Activated T-helper 2 cell treated with anti-CD3 and anti-CD28 coated beads, Interferon-gamma antibody, Interleukin-2, Interleukin-4, amounts not matched to agents 10 μg/mL and 5 μg/mL and 100 μg/mL, durations not matched to agents 14 hours and 24 hours and 36 hours (primary cell): Measurements from ENCODE around the gene ZKSCAN5. TPM values are rescaled to one million over a fixed set of nuclear protein-coding genes. Genes with fewer than 3 reads are reported as not detected.
"Not testable (repeated sequence)": the region's sequence is repeated elsewhere in the genome, so short reads cannot be mapped to it uniquely, and the experiment has no call there.

Source experiments
- DNase-seq: peaks from one replicate; pipeline ENCODE4 v3.0.0; 2021; ENCODE audit warnings: low spot score
- H3K27ac Mint-ChIP-seq: one replicate; pipeline ENCODE4 v1.8.0; 2021; ENCODE audit warnings: mixed read lengths
- H3K27me3 Mint-ChIP-seq: one replicate; pipeline ENCODE4 v1.8.0; 2021; ENCODE audit warnings: low read depth, mixed read lengths
- H3K36me3 Mint-ChIP-seq: one replicate; pipeline ENCODE4 v1.8.0; 2021; ENCODE audit warnings: low read depth, mixed read lengths
- H3K4me1 Mint-ChIP-seq: one replicate; pipeline ENCODE4 v1.8.0; 2021; ENCODE audit warnings: low read depth, mixed read lengths
- H3K4me3 Mint-ChIP-seq: one replicate; pipeline ENCODE4 v1.8.0; 2021; ENCODE audit warnings: low read depth, mild to moderate bottlenecking, moderate library complexity, mixed read lengths
- H3K9me3 Mint-ChIP-seq: one replicate; pipeline ENCODE4 v1.8.0; 2021; ENCODE audit warnings: mixed read lengths
- intact Hi-C: fragments of 100-400 bp; cut with micrococcal nuclease; formaldehyde crosslinking; loops from one replicate; pipeline ENCODE4 v1.15.1; 2023
- total RNA-seq: library from RNA; stranded (reverse); gene quantifications from 2 replicates; pipeline ENCODE4 v1.2.3, GENCODE V29; 2022

ZKSCAN5 gene
- total RNA-seq, 1 donor from 2014 or later = 8.4 TPM

GRCh38 chr7:99543081-99543671 is 38.7 kb downstream of the ZKSCAN5 start:
- Mint-ChIP-seq H3K9me3 (peaks cover 49% of the 10 kb centered on the region), H3K4me1 (no peaks in the 10 kb centered on the region), H3K4me3 (no peak overlapping the region), H3K27ac (no peak overlapping the region), H3K36me3 (peaks cover 33% of the 10 kb centered on the region), H3K27me3 (no peaks in the 10 kb centered on the region)
- DNase-seq = no peak
- intact Hi-C loops = no loop called here

GRCh38 chr7:99543916-99544315 is 39.5 kb downstream of the ZKSCAN5 start:
- DNase-seq = no peak
- H3K9me3 Mint-ChIP-seq = peaks cover 47% of the 10 kb centered on the region
- no peak overlapping the region for H3K4me3 Mint-ChIP-seq
- H3K4me1 Mint-ChIP-seq = no peaks in the 10 kb centered on the region
- no peak overlapping the region for H3K27ac Mint-ChIP-seq
- intact Hi-C loops = no loop called here
- H3K27me3 Mint-ChIP-seq = no peaks in the 10 kb centered on the region
- H3K36me3 Mint-ChIP-seq = peaks cover 40% of the 10 kb centered on the region

- intact Hi-C loops, H3K27me3 Mint-ChIP-seq, H3K27ac Mint-ChIP-seq, H3K4me3 Mint-ChIP-seq, DNase-seq, H3K4me1 Mint-ChIP-seq: not testable (repeated sequence)
- Mint-ChIP-seq H3K9me3 (peaks cover 50% of the 10 kb centered on the region), H3K36me3 (peaks cover 49% of the 10 kb centered on the region)
Observed at GRCh38 chr7:99545308-99545707, 40.8 kb downstream of the ZKSCAN5 start.

- DNase-seq, H3K27me3 Mint-ChIP-seq, intact Hi-C loops, H3K4me3 Mint-ChIP-seq, H3K27ac Mint-ChIP-seq: not testable (repeated sequence)
- H3K9me3 Mint-ChIP-seq = peaks cover 26% of the 10 kb centered on the region
- peaks cover 55% of the 10 kb centered on the region for H3K36me3 Mint-ChIP-seq
- H3K4me1 Mint-ChIP-seq = peaks cover 15% of the 10 kb centered on the region
Observed at GRCh38 chr7:99549545-99549944, 45.1 kb downstream of the ZKSCAN5 start.

- Mint-ChIP-seq H3K4me1 (peaks cover 18% of the 10 kb centered on the region), H3K36me3 (peaks cover 66% of the 10 kb centered on the region), H3K27me3 (no peaks in the 10 kb centered on the region), H3K27ac (peak overlapping the region; percentile 87), H3K4me3 (peak overlapping the region; percentile 90), H3K9me3 (peaks cover 22% of the 10 kb centered on the region)
- intact Hi-C loops = no loop called here
- DNase-seq = no peak
Observed at GRCh38 chr7:99551334-99551733, 46.9 kb downstream of the ZKSCAN5 start.

GRCh38 chr7:99551767-99552463 is 47.5 kb downstream of the ZKSCAN5 start, which contains the start of gene FAM200A:
Gene FAM200A (minus strand): TSS chr7:99552114. CDS start chr7:99548407, 3,707 bp downstream.
- intact Hi-C loops = loop anchor here (1.0 kb wide), 2 partner anchors 52 to 79 kb away; partner anchors contain the start of gene ZNF394

GRCh38 chr7:99553039-99553438 is 48.6 kb downstream of the ZKSCAN5 start:
- no peak overlapping the region for H3K27ac Mint-ChIP-seq

More at GRCh38 chr7:99551767-99552463, 47.5 kb downstream of the ZKSCAN5 start, which contains the start of gene FAM200A:
- Mint-ChIP-seq H3K4me3 (peak within 1 kb of the TSS; percentile 90), H3K27me3 (no peaks in the 10 kb centered on the region), H3K9me3 (peaks cover 16% of the 10 kb centered on the region), H3K27ac (peak within 1 kb of the TSS; percentile 87), H3K4me1 (peaks cover 19% of the 10 kb centered on the region), H3K36me3 (peaks cover 64% of the 10 kb centered on the region)
- DNase-seq = peak; percentile 75

GRCh38 chr7:99554939-99555338 is 50.5 kb downstream of the ZKSCAN5 start:
- Mint-ChIP-seq H3K4me1 (peaks cover 23% of the 10 kb centered on the region), H3K27ac (no peak overlapping the region), H3K27me3 (no peaks in the 10 kb centered on the region), H3K9me3 (no peaks in the 10 kb centered on the region), H3K4me3 (no peak overlapping the region), H3K36me3 (peaks cover 51% of the 10 kb centered on the region)
- no peak for DNase-seq
- intact Hi-C loops = no loop called here

More at GRCh38 chr7:99553039-99553438, 48.6 kb downstream of the ZKSCAN5 start:
- H3K9me3 Mint-ChIP-seq = peaks cover 11% of the 10 kb centered on the region
- H3K27me3 Mint-ChIP-seq = no peaks in the 10 kb centered on the region
- intact Hi-C loops = no loop called here
- H3K4me3 Mint-ChIP-seq = peak overlapping the region; percentile 64
- DNase-seq = no peak
- peaks cover 25% of the 10 kb centered on the region for H3K4me1 Mint-ChIP-seq
- H3K36me3 Mint-ChIP-seq = peaks cover 63% of the 10 kb centered on the region

GRCh38 chr7:99557196-99557607 is 52.7 kb downstream of the ZKSCAN5 start:
- Mint-ChIP-seq H3K36me3 (peaks cover 65% of the 10 kb centered on the region), H3K4me3 (peak overlapping the region; percentile 100), H3K27me3 (no peaks in the 10 kb centered on the region), H3K4me1 (peaks cover 36% of the 10 kb centered on the region), H3K27ac (peak overlapping the region; percentile 70), H3K9me3 (no peaks in the 10 kb centered on the region)
- no peak for DNase-seq
- intact Hi-C loops = no loop called here

- Mint-ChIP-seq H3K27ac (peak overlapping the region; percentile 98), H3K4me1 (peaks cover 39% of the 10 kb centered on the region), H3K36me3 (peaks cover 73% of the 10 kb centered on the region), H3K27me3 (no peaks in the 10 kb centered on the region), H3K4me3 (peak overlapping the region; percentile 100), H3K9me3 (no peaks in the 10 kb centered on the region)
- DNase-seq = no peak
- intact Hi-C loops = loop anchor here (2.0 kb wide), 1 partner anchor 59 kb away; the partner anchor contains the start of gene ZSCAN25
Observed at GRCh38 chr7:99557940-99558305, 53.5 kb downstream of the ZKSCAN5 start.

- intact Hi-C loops = loop anchor here (2.0 kb wide), 1 partner anchor 58 kb away; the partner anchor contains the start of gene ZSCAN25
- Mint-ChIP-seq H3K4me3 (peak within 1 kb of the TSS; percentile 100), H3K27me3 (no peaks in the 10 kb centered on the region), H3K27ac (peak within 1 kb of the TSS; percentile 98), H3K9me3 (no peaks in the 10 kb centered on the region), H3K4me1 (peaks cover 37% of the 10 kb centered on the region), H3K36me3 (peaks cover 71% of the 10 kb centered on the region)
- DNase-seq = peak; percentile 87
Observed at GRCh38 chr7:99558306-99559174, 54.1 kb downstream of the ZKSCAN5 start, which contains the start of gene ZNF655. Gene ZNF655 (plus strand): TSS chr7:99558642. CDS start chr7:99560560, 1,918 bp downstream.

GRCh38 chr7:99559175-99559915 is 54.9 kb downstream of the ZKSCAN5 start:
- intact Hi-C loops = loop anchor here (2.0 kb wide), 1 partner anchor 57 kb away; the partner anchor contains the start of gene ZSCAN25
- peak overlapping the region; percentile 98 for H3K27ac Mint-ChIP-seq
- no peak for DNase-seq
- no peaks in the 10 kb centered on the region for H3K27me3 Mint-ChIP-seq
- peaks cover 74% of the 10 kb centered on the region for H3K36me3 Mint-ChIP-seq
- H3K4me3 Mint-ChIP-seq = peak overlapping the region; percentile 100
- peaks cover 44% of the 10 kb centered on the region for H3K4me1 Mint-ChIP-seq
- H3K9me3 Mint-ChIP-seq = no peaks in the 10 kb centered on the region
